HG03558 (cell line): ENCODE results near the gene SYNDIG1.

Experiments
- ATAC-seq: cut with Tn5 transposase; IDR thresholded peaks from one replicate; pipeline ENCODE4 v1.9.1; 2021; ENCODE audit warnings: moderate number of reproducible peaks; ENCODE audit not compliant: unreplicated experiment; ENCODE audit errors: extremely low read depth

Gene SYNDIG1

DNA sequence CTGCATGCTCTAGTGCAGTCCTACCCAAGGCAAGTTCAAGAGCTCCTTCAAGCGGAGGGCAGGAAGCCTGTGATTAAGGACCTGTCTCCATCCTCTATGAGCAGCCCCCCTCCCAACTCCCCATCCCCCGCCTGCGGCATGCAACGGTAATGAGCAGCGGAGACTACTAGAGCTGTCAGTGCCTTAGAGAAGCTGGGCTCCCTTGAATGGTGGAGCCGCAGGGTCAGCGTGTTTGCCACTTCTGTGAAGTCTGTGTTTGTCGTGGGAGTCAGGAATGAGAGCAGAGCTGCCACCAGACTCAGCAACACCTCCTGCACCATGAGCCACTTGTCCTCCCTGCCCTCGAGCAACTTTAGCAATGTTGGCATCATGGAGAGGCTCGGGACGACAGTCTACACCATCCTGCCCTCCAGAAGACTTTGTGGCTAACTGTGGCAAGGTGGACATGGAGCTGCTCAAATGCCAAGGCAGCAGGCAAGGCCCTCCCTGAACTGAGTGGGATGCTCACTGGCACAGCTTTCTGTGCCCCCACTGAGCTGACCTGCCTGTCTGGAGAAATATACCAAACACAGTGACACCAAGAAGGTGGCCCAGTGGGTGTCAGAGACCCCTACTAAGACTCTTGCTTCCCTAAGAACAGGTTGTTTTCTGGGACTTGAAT lies 23.8 kb upstream of the SYNDIG1 start:
- no peak for ATAC-seq

DNA sequence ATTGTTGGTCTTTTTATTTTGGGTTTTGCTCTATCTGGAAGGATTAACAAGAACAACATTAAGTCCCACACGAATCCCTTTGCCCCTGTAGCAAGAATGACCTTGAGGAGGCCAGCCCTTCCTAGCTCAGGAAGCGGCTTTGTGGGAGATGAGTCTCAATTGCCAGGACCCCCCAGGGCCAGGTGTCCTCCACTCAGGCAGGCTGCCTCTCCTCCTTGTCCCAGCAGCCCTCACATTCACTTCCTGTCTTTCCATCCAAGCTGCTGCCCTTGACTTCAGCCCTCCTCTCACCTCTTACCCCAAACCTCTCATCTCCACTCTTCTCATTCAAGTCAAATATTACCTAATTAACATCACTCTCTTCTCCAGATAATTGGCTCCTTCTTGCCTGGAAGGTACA lies 22.6 kb upstream of the SYNDIG1 start:
- ATAC-seq = no peak

DNA sequence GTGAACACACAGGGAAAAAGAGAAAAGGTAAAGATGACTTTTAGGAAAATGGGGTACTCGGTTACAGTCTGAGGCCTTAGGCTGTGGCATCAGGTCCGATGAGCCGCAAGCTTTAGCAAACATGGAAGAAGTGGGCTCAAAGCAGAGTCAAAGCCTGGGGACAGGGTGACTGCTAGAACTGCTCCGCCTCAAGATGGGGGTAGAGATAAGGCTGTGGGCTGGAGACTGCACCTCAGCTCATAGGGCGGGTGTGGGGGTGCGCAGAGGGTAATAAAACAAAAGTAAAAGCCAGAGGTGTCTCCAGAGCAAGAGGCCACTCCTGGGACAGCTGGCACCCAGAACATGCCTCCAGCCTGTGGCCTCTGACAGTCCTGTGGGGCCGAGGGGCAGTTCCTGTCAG lies 21.3 kb upstream of the SYNDIG1 start:
- ATAC-seq = no peak

DNA sequence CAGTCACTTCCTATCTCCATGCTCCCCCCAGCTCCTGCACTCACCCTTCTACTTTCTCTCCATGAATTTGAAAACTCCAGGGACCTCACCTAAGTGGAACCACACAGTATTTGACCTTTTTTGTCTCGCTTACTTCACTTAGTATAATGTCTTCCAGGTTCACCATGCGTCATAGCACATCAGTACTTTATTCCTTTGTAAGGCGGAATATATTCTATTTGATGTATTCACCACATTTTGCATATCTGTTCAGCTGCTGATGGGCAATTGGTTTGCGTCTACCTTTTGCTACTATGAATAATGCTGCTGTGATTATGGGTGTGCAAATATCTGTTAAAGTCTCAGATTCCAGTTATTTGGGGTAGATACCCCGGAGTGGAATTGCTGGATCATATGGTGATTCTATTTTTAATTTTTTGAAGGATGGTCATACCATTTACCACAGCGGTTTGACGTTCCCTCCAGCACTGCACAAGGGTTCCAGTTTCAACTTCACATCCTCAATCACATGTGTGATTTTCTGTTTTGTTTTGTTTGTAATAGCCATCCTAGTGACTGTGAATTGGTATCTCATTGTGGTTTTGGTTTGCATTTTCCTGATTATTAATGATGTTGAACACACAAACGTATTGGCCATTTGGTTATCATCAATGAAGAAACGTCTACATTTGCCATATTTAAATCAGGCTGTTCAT lies 20.3 kb upstream of the SYNDIG1 start:
- ATAC-seq = no peak

DNA sequence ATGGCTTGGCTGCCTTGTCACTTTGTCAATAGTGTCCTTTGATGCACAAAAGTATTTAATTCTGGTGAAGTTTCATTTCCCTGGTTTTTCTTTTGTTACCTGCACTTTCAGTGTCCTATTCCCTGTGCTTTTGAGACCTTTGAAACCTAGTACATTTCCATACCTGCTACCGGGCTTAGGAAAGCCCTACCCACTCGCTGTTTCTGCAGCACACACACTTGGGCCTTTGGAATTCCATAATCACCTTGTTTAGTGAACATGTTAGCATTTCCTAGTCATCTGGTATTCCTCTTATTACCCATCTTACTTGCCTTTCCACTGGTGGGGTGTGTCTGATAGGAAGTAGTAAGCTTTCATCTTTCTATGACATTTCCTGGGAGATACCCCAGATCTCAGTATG lies 19.3 kb upstream of the SYNDIG1 start:
- ATAC-seq = no peak

DNA sequence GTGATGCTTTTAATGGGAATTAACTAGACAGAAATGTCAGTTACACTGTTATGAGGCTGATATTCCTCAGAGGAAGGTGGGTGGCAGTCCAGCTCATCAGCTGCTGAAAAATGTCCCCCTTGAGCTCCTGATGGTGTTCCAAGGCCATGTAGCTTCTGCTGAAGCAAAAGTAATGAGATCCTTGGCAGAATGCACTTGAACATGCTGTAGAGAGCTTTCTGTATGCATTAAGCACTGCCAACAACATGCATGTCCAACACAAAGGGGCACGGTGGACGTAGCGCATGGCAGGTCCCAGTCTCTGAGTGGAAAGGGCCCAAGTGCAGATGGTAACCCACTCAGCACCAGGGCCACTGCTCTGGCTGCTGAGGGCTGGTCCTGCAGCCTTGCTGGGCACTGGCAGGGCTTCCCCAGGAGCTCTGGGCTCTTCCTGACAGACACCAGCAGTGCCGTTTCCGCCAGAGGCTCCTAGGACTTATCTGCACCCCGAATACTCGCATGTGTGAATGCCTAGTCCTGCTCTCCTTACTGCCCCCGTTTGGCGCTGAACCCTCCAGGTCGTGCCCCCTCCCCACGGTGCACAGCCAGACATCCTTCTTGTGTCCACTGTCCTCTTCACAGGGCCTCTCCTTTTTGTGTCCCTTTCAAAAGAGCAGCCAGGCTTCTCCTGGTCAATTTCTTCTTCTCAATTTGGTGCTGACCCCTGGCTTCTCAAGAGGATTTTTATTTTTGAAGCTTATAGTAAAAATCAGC lies 18.6 kb upstream of the SYNDIG1 start:
- ATAC-seq = no peak

DNA sequence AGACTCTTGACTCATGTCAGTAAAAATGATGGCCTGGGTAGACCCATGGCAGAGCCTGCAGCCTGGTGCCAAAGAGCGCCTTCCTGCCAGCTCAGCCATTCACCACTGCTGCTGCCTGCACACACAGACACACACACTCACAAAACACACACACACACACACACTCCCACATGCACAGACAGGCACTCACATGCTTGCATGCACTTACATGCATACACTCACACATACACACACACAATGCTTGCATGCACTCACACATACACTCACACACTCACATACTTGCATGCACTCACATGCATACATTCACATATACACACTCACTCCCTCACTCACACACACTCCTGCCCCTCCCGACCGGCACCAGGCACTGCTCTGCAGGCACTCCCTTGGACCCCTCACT lies 18.0 kb upstream of the SYNDIG1 start:
- ATAC-seq = no peak

DNA sequence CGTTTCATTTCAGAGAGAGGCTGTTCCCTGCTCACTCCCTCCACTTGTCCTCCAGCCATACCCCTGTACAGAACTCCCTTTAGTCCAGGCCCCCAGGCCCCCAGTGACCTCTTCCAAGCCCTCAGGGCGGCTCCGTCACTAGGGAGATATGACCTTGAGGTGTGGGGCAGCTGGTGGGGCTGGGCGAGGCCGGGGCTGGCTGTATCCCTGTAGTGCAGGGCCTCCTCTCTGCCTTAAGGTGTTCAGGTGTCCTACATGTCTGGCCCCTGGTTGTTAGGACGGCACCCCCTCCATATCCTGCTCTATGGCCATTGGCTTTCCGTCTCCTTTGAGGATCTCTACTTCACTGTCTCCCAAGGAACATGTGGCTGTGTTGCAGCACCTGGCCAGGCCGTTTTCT lies 17.4 kb upstream of the SYNDIG1 start:
- ATAC-seq = no peak

DNA sequence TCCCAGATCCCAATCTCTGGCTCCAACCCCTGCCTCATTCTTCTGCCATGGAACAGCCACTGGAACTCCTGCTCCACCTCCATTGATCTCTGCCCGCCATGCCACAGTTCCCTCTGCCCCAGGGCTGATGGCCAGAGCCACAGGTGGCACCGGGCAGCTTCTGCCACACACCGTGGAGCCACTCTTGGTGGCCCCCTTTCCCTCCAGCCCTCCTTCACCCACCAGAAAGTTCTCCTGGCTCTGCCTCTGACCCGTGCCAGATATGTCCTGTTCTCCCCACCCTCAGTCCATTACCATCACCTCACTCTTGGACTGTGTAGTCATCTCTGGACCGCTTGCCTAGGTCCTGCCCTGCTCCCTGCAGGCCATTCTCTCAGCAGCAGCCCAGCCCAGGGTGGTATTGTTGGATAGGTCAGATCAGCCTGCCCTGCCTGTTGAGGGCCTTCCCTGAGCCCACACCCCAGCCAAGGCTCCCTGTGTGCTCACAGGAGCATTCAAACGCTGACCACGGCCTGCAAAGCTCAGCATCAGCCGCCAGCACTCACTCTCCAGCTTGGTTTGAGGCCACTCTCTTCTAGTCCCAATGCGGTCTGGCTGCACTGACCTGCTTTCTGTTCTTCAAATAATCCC lies 16.8 kb upstream of the SYNDIG1 start:
- ATAC-seq = no peak

DNA sequence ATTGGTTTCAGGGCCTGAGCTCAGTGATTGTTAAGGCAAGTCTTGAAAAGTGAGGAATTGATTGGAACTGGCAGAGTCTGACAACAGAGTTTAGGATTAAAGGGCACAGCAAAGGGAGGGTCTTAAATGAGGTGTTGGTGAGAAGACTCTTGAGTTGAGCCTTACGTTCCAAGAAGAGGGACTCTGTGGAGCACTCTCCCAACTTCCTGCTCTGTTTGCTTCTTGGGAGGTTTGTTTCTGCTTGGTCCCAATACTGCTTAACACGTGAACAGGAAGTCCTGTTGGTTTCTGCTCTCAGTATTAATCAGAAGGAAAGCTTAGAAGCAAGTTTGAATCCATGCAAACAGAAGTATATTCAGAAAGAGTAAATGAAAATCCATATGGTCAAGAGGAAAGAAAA lies 15.6 kb upstream of the SYNDIG1 start:
- ATAC-seq = no peak

DNA sequence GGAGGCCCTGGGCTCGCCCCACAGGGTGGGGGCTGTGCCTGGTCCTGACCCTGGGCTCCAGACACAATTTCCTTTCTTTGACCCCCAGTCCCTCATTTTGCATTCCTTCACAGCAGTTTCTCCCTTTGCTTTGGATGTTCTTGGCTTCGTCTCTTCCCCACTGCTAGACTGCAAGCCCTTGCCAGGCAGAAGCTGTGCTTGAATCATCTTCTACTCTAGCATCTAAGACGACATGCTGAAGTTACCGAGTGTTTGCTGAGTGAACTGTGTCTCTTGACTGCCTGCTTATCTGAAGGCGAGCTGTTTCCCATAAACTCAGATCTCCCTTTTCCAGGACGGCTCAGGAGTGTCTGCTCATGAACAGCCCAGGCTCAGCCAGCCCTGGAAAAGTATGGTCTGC lies 14.3 kb upstream of the SYNDIG1 start:
- no peak for ATAC-seq

DNA sequence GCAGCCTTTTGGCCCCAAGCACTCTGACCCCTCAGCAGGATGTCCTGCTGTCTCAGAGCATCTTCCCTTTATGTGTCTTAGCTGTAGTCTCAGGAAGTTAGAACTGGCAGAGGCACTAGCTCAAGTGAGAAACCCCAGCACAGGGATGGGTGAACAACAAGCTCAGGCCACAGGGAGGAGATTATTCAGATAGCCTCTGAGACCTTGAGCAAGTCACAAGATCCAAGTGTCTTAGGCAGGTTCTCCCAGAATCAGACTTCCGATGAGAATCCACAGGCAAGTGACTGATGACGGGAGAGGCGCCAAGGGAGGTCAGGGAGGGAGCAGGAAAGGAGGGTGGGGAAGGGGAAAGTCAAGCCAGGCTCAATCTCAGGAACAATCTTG lies 13.0 kb upstream of the SYNDIG1 start:
- no peak for ATAC-seq

DNA sequence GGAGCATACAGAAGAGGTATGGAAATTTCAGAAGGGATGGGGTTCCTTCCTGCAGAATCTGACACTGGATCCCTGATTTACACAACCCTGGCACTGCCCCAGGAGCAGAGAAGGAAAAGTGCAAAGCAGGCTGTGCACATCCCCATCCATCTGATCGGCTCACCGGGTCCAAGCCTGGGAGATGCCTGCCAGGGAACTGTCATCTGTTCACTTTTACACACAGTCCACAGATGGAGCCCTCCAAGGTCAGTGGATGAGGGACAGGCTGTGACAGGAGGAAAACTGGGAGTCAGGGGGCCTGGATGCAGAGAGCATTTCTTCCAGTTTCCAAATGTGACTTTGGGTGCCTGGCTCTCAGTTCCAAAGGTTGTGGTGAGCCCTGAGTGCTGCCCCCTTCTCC lies 11.0 kb upstream of the SYNDIG1 start:
- ATAC-seq = no peak

DNA sequence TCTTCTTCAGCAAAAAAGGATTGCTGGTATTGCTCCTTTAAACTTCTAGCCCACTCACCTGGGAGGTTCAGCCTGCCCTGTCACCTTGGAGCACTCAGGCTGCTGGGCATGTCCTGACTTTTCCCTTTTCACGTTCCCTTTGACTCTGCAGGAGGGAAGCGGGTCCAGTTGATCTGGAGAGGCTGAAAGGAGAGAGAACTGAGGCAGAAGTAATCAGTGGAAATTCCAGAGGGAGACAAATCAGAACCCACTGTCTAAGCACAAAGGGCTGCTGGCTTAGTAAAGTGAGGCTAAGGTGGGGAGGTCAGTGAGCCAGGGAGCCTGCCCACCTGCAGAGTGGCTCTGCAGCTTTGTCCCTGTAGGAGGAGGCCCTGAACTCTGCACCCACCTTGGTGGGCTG lies 9.7 kb upstream of the SYNDIG1 start:
- no peak for ATAC-seq

DNA sequence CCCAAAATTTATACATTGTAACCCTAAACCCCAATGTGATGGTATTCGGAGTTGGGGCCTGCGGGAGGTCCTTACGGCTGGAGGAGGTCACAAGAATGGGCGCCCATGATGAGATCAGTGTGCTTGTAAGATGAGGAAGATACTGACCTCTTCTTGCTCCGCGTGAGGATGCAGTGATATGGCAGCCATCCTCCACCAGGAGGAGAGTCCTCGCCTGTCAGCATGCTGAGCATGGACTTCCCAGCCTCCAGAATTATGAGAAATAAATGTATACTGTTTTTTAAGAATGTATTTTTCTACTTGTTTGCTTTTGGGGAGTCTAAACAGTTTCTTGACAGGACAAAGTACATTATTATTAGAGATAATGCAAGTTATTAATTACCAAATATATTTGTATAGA lies 8.7 kb upstream of the SYNDIG1 start:
- no peak for ATAC-seq

DNA sequence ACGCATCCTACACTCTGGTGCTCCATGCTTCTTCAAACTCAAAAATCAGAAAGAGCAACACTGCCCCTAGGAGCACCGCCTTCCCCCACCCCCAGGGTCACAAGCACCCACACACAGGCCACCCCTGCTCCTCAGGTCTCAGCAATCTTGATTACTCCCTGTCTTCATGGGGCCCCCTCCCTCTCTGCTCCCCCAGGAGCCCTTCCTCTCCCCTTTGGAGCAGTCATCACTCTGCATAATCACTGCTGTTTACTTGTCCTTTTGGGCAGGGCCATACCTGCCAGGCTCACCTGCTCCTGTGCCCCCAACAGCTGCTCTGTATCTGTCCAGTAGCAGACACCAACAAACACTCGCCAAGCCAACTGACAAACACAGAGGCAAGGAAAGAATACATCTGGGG lies 7.6 kb upstream of the SYNDIG1 start:
- no peak for ATAC-seq

DNA sequence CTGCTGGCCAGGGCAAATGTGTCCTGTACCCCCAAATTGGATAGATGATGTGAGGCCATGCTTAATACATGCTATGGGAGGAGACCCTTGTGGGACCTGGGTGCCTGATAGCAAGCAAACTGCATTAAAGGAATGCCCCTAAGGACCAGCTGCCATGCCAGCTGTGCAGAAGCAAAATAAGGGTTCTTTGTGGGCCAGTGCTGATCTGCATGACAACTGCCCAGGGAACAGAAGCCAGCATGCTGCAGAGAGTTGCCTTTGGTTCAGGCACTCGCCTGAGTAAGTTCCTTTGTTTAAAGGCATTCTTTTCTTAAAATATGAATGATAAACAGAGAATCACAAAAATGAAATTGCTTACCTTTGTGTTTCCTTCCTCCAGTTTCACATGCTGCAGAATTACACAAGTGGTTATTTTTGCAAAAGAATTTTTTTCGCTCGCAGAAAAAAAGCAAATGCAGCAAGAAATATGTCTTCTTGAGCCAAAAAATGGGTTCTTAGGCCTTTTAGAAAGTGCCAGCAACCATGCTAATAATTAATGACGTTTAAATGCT lies 6.9 kb upstream of the SYNDIG1 start:
- no peak for ATAC-seq

DNA sequence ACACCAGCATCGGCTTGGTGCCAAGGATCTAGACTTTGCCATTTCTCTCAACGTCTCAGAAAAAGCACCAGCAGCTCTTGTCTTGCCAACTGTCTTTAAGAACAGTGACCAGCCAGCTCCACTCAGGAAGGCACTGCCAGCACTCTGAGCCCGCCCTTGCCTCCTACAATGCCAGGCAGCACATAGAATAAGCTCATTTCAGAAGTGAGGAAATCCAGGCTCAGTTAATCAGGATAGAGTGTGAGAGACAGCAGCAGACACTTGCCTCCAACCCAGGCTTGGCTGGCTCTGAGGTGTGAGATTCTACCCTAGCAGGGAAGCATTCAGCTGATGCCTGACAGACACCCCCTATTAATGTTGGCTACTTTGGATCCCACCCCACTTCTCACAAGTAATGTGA lies 4.3 kb upstream of the SYNDIG1 start:
- ATAC-seq = no peak

DNA sequence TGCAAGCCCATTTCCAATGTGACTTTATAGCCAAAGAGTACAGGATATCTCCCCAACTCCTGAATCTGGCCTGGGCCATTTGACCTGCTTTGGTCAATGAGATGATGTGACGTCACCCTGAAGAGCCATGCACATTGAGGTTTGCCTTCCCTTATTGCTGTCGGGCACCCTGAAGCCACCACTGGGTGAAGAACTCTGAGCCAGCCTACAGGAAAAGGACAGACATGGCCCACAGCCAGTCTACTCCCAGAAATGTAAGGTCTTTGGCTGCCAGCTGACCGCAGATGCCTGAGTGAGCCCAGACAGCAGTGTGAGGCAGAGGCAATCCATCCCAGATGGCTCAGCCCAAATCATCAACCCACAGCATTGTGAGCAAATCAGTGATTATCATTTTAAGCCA lies 3.7 kb upstream of the SYNDIG1 start:
- no peak for ATAC-seq

DNA sequence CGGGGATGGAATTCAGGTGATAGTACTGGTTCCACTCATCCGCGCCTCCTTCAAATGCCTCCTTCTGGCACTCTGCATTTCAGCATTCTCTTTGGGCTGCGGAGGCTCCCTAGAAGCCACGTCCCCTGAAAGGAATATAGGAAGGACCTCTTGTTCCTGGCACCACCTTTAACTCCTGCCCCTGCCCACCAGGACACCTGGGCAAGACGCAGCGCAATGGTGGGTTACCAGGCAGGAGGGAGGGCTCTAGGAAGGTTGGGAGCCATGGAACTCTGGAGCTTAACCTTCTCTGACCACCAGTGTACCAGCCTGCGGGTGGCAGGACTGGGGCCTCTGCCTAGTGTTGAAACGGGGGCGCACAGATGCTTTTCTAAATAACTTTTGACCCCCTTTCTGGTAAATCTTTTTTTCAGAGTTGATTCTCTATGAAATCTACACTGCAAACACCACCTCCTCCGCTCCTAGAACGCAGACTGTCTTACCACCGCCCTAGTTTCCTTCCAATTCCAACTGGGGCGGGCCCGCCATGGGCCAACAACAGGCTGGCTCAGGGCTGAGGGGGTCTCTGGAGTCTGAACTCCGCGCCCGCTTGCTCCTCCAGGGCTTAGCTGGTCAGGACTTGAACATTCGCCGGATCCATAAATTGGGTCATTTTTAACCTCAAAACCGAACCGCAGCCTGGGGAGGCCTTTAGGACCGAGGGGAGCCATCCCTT lies 871 bp upstream of the SYNDIG1 start:
- ATAC-seq = no peak
